Astrocyte (in vitro differentiated cells and primary cell): Measurements from ENCODE around the gene PRIMPOL. TPM values are rescaled to one million over a fixed set of nuclear protein-coding genes. Genes with fewer than 3 reads are reported as not detected.

Experiments used
- DNase-seq: peaks from one replicate; pipeline ENCODE4 v3.0.0-alpha.2; 2010; ENCODE audit warnings: low read depth
- FAIRE-seq: peaks from 2 replicates; lab custom pipeline; 2011; peaks lifted over from hg19 to GRCh38; lab: Jason Lieb, UNC
- H2AFZ ChIP-seq: 2 replicates; pipeline ENCODE4 v1.6.0; 2012; ENCODE audit warnings: low read depth, low read length, inconsistent platforms
- H3K27ac ChIP-seq: 2 replicates; pipeline ENCODE4 v1.5.1; 2011; ENCODE audit warnings: low read depth, low read length, inconsistent platforms
- H3K27me3 ChIP-seq: 2 replicates; pipeline ENCODE4 v1.6.0; 2011; ENCODE audit warnings: low read length, inconsistent platforms; ENCODE audit not compliant: insufficient read depth
- H3K36me3 ChIP-seq: 2 replicates; pipeline ENCODE4 v1.5.1; 2011; ENCODE audit warnings: low read length, inconsistent platforms; ENCODE audit not compliant: insufficient read depth
- H3K4me1 ChIP-seq: 2 replicates; pipeline ENCODE4 v1.5.1; 2011; ENCODE audit warnings: low read length, inconsistent platforms; ENCODE audit not compliant: insufficient read depth
- H3K4me2 ChIP-seq: 2 replicates; pipeline ENCODE4 v1.6.0; 2012; ENCODE audit warnings: low read length, inconsistent platforms
- H3K4me3 ChIP-seq: 2 replicates; pipeline ENCODE4 v1.5.1; 2011; ENCODE audit warnings: low read depth, mild to moderate bottlenecking, low read length, inconsistent platforms; ENCODE audit not compliant: insufficient read depth
- H3K79me2 ChIP-seq: 2 replicates; pipeline ENCODE4 v1.6.0; 2012; ENCODE audit warnings: mild to moderate bottlenecking, low read length, inconsistent platforms; ENCODE audit not compliant: insufficient read depth
- H3K9ac ChIP-seq: 2 replicates; pipeline ENCODE4 v1.6.0; 2012; ENCODE audit warnings: mild to moderate bottlenecking, low read length, inconsistent platforms
- H3K9me3 ChIP-seq: 2 replicates; pipeline ENCODE4 v1.5.1; 2012; ENCODE audit warnings: low read depth, mild to moderate bottlenecking, low read length, inconsistent platforms; ENCODE audit not compliant: insufficient read depth
- H4K20me1 ChIP-seq: 2 replicates; pipeline ENCODE4 v1.6.0; 2012; ENCODE audit warnings: low read length, inconsistent platforms; ENCODE audit not compliant: insufficient read depth
- H3K27ac Mint-ChIP-seq: one replicate; pipeline ENCODE4 v1.8.0; 2021; ENCODE audit warnings: mild to moderate bottlenecking, mixed read lengths; ENCODE audit not compliant: unreplicated experiment
- H3K27me3 Mint-ChIP-seq: one replicate; pipeline ENCODE4 v1.8.0; 2021; ENCODE audit warnings: low read depth, mixed read lengths; ENCODE audit not compliant: unreplicated experiment
- H3K36me3 Mint-ChIP-seq: one replicate; pipeline ENCODE4 v1.8.0; 2021; ENCODE audit warnings: low read depth, mixed read lengths; ENCODE audit not compliant: unreplicated experiment
- H3K4me1 Mint-ChIP-seq: one replicate; pipeline ENCODE4 v1.8.0; 2021; ENCODE audit warnings: low read depth, mixed read lengths; ENCODE audit not compliant: unreplicated experiment
- H3K4me3 Mint-ChIP-seq: one replicate; pipeline ENCODE4 v1.8.0; 2021; ENCODE audit warnings: mild to moderate bottlenecking, moderate library complexity, mixed read lengths; ENCODE audit not compliant: unreplicated experiment
- H3K9me3 Mint-ChIP-seq: one replicate; pipeline ENCODE4 v1.8.0; 2021; ENCODE audit warnings: mild to moderate bottlenecking, mixed read lengths; ENCODE audit not compliant: unreplicated experiment
- EZH2 ChIP-seq: IDR thresholded peaks from 2 replicates; pipeline ENCODE4 v1.6.1; 2012; ENCODE audit warnings: mild to moderate bottlenecking, low read length, inconsistent platforms; ENCODE audit not compliant: insufficient read depth
- total RNA-seq: library from RNA; stranded (reverse); gene quantifications from 2 replicates; pipeline ENCODE4 v1.2.1, GENCODE V29; 2021
- TF ChIP-seq, protein P1 (sequence below): IDR thresholded peaks from 2 replicates; pipeline ENCODE4 v1.5.1; 2011; ENCODE audit warnings: low read depth, mild to moderate bottlenecking, inconsistent platforms, low read length, moderate library complexity; ENCODE audit not compliant: insufficient read depth

PRIMPOL gene
- total RNA-seq, 1 donor from 2014 or later, result 6.5 TPM

DNA sequence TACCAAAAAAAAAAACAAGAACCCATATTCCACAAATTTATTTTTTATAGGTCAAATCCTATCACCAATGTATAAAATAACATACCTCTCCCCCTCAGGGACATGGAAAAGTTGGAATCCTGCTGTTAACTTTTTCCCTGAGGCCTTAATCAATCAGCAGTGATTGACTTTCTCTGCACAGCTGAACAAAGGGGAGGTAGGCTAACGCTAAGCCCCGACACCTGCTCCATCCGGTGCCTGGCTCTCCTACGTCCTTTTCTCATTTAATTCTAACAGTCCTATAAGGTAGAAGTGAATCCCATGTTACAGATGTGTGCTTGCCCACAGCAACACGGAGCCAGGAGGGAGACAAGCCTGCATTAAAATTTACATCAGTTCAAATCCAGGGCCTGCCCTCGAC lies 81.5 kb downstream of the PRIMPOL start:
- peaks cover 4% of the 10 kb centered on the region for H3K36me3 ChIP-seq
- no peak overlapping the region for H3K9ac ChIP-seq
- DNase-seq (no peak), FAIRE-seq (no peak)
- Mint-ChIP-seq H3K9me3 (no peaks in the 10 kb centered on the region), H3K27me3 (no peaks in the 10 kb centered on the region), H3K4me1 (peaks cover 14% of the 10 kb centered on the region), H3K36me3 (no peaks in the 10 kb centered on the region), H3K27ac (no peak overlapping the region), H3K4me3 (no peak overlapping the region)
- no peaks in the 10 kb centered on the region for H3K27me3 ChIP-seq
- peaks cover 23% of the 10 kb centered on the region for H3K4me1 ChIP-seq
- TF ChIP-seq, protein P1, sequence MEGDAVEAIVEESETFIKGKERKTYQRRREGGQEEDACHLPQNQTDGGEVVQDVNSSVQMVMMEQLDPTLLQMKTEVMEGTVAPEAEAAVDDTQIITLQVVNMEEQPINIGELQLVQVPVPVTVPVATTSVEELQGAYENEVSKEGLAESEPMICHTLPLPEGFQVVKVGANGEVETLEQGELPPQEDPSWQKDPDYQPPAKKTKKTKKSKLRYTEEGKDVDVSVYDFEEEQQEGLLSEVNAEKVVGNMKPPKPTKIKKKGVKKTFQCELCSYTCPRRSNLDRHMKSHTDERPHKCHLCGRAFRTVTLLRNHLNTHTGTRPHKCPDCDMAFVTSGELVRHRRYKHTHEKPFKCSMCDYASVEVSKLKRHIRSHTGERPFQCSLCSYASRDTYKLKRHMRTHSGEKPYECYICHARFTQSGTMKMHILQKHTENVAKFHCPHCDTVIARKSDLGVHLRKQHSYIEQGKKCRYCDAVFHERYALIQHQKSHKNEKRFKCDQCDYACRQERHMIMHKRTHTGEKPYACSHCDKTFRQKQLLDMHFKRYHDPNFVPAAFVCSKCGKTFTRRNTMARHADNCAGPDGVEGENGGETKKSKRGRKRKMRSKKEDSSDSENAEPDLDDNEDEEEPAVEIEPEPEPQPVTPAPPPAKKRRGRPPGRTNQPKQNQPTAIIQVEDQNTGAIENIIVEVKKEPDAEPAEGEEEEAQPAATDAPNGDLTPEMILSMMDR, result no peak
- TF ChIP-seq EZH2, result no peak
- H4K20me1 ChIP-seq, result no peaks in the 10 kb centered on the region
- H3K79me2 ChIP-seq, result peaks cover 38% of the 10 kb centered on the region
- H3K27ac ChIP-seq, result no peak overlapping the region
- H3K4me3 ChIP-seq, result no peak overlapping the region
- H3K9me3 ChIP-seq, result no peaks in the 10 kb centered on the region
- H3K4me2 ChIP-seq, result no peak overlapping the region
- H2AFZ ChIP-seq, result no peak overlapping the region

- Histone ChIP-seq H3K27ac (no peak overlapping the region), H3K79me2 (peaks cover 38% of the 10 kb centered on the region), H3K9ac (peak overlapping the region; percentile 94), H3K27me3 (no peaks in the 10 kb centered on the region), H3K4me3 (peak overlapping the region; percentile 98), H3K36me3 (peaks cover 4% of the 10 kb centered on the region), H2AFZ (no peak overlapping the region), H4K20me1 (no peaks in the 10 kb centered on the region), H3K9me3 (no peaks in the 10 kb centered on the region), H3K4me2 (peak overlapping the region; percentile 87), H3K4me1 (peaks cover 23% of the 10 kb centered on the region)
- Mint-ChIP-seq H3K36me3 (no peaks in the 10 kb centered on the region), H3K27me3 (no peaks in the 10 kb centered on the region), H3K4me1 (peaks cover 14% of the 10 kb centered on the region), H3K4me3 (peak overlapping the region; percentile 95), H3K9me3 (no peaks in the 10 kb centered on the region), H3K27ac (no peak overlapping the region)
- FAIRE-seq (no peak), DNase-seq (peak; percentile 41)
- no peak for TF ChIP-seq EZH2
- TF ChIP-seq, protein P1, result no peak
Observed at GRCh38 chr4:184732126-184732525, 82.6 kb downstream of the PRIMPOL start.

DNA sequence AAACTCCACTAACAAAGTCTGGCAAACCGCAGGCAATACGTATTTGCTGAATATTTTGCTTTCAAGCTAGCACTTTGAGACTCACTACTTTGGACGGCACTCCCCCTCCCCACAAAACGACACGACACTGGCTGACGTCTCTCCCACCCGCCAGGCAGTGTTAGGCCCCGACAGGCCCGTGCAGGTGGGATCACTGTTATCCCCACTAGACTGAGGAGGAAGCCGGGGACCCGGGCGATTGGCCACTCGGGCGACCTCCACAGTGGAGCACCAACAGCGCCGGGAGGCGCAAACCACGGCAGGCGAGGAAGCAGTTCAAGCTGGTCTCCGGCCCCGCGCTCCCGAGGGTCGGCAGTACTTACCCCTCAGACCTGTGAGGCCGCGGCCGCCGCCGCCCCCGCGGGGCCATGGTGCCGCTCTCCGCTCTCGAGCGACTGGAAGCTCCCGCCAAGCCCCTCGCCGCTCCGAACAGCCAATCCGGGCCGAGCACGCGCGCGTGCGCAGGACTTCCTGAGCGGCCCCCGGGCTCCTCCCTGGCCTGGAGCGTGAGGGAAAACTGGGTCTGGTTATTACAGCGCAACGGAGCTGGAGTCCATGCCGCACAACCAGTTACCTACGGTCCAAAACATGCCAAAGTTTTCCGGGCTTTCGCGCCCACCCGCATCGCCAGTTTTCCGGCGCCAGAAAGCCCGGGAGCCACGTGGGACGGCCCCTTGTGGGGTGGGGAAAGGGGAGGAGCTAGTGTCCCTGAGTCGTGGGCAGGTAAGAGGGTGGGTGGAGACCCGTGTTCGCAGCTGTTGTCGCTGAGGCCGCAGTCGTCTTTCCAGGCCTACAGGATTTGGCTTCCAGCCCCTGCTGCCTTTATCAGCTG lies 84.4 kb downstream of the PRIMPOL start, which contains the start of gene CENPU:
TSS of gene CENPU (minus strand) at position 443 of the 871 bp plus-strand sequence. CDS start at position 409, 34 bp downstream.
- peaks cover 30% of the 10 kb centered on the region for H3K79me2 ChIP-seq
- H3K9me3 Mint-ChIP-seq, result no peaks in the 10 kb centered on the region
- peaks cover 12% of the 10 kb centered on the region for H3K4me1 Mint-ChIP-seq
- DNase-seq (peak; percentile 98), FAIRE-seq (no peak)
- H2AFZ ChIP-seq, result peak within 1 kb of the TSS; percentile 94
- peak within 1 kb of the TSS; percentile 83 for H3K27ac ChIP-seq
- H3K4me2 ChIP-seq, result peak within 1 kb of the TSS; percentile 87
- peaks cover 16% of the 10 kb centered on the region for H3K4me1 ChIP-seq
- no peaks in the 10 kb centered on the region for H3K36me3 Mint-ChIP-seq
- TF ChIP-seq, protein P1, result no peak
- no peak for TF ChIP-seq EZH2
- peak within 1 kb of the TSS; percentile 72 for H3K27ac Mint-ChIP-seq
- H3K4me3 Mint-ChIP-seq, result peak within 1 kb of the TSS; percentile 95
- no peaks in the 10 kb centered on the region for H3K36me3 ChIP-seq
- H3K27me3 ChIP-seq, result no peaks in the 10 kb centered on the region
- peak within 1 kb of the TSS; percentile 98 for H3K4me3 ChIP-seq
- peak within 1 kb of the TSS; percentile 94 for H3K9ac ChIP-seq
- H3K9me3 ChIP-seq, result no peaks in the 10 kb centered on the region
- H4K20me1 ChIP-seq, result no peaks in the 10 kb centered on the region
- H3K27me3 Mint-ChIP-seq, result no peaks in the 10 kb centered on the region
